Astrocyte of the hippocampus (primary cell): ENCODE data around the gene NOL3.
A peak's percentile ranks its signal among the peaks of the same experiment; 100 is the strongest.

Experiments
- DNase-seq: peaks from one replicate; pipeline ENCODE4 v3.0.0; 2011; ENCODE audit warnings: low read depth, low spot score

The NOL3 gene

GRCh38 chr16:67170949-67171649 lies 761 bp downstream of the NOL3 start:
- DNase-seq: peak; percentile 40

DNA sequence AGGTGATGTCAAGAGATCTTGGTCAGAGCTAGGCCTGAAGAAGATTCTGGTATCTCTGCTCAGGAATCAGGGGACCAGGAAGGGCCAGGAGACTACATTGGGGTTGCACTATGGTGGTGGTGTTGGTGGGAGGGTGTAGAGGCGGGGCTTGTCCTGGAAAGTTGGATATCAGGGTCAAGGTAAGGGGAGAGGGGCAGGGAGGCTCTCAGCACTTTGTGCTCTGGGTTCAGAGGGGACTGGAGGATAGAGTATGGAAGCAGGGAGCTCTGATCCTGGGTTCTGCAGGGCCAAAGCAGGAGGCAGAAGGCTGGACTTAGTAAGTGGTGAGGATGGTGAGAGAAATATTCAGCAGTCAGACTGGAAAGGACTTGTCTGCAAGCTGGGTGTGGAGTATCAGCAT lies 3.0 kb downstream of the NOL3 start:
- no peak for DNase-seq

DNA sequence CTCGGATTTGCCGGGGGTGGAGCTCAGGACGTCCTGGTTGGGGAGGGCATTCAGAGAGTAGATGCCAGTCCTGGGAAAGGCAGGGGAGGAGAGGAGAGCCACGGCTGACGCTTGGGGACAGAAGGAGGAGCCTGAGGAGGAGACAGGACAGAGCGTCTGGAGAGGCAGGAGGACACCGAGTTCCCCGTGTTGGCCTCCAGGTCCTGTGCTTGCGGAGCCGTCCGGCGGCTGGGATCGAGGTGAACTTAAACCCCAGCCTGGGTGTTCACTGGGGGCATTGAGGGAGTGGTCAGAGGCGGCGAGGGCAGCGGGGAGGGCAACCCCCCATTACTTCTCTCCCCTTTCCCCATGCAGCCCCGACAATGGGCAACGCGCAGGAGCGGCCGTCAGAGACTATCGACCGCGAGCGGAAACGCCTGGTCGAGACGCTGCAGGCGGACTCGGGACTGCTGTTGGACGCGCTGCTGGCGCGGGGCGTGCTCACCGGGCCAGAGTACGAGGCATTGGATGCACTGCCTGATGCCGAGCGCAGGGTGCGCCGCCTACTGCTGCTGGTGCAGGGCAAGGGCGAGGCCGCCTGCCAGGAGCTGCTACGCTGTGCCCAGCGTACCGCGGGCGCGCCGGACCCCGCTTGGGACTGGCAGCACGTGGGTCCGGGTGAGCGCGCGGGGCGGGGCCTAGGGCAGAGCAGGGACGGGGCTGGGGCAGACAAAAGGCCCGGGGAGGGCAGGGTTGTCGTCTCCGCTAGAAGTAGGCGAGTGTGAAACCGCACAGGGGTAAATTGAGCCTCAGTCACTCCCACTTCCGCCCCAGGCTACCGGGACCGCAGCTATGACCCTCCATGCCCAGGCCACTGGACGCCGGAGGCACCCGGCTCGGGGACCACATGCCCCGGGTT lies 3.7 kb downstream of the NOL3 start:
- DNase-seq: peak; percentile 93

DNA sequence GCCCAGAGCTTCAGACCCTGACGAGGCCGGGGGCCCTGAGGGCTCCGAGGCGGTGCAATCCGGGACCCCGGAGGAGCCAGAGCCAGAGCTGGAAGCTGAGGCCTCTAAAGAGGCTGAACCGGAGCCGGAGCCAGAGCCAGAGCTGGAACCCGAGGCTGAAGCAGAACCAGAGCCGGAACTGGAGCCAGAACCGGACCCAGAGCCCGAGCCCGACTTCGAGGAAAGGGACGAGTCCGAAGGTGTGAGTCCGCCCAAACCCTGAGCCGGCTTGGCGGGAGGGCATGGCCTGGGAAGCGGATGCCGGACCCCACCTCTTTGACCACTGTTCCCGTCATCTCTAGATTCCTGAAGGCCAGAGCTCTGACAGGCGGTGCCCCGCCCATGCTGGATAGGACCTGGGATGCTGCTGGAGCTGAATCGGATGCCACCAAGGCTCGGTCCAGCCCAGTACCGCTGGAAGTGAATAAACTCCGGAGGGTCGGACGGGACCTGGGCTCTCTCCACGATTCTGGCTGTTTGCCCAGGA lies 4.4 kb downstream of the NOL3 start:
- no peak for DNase-seq

GRCh38 chr16:67176662-67177061 lies 6.3 kb downstream of the NOL3 start:
- no peak for DNase-seq

DNA sequence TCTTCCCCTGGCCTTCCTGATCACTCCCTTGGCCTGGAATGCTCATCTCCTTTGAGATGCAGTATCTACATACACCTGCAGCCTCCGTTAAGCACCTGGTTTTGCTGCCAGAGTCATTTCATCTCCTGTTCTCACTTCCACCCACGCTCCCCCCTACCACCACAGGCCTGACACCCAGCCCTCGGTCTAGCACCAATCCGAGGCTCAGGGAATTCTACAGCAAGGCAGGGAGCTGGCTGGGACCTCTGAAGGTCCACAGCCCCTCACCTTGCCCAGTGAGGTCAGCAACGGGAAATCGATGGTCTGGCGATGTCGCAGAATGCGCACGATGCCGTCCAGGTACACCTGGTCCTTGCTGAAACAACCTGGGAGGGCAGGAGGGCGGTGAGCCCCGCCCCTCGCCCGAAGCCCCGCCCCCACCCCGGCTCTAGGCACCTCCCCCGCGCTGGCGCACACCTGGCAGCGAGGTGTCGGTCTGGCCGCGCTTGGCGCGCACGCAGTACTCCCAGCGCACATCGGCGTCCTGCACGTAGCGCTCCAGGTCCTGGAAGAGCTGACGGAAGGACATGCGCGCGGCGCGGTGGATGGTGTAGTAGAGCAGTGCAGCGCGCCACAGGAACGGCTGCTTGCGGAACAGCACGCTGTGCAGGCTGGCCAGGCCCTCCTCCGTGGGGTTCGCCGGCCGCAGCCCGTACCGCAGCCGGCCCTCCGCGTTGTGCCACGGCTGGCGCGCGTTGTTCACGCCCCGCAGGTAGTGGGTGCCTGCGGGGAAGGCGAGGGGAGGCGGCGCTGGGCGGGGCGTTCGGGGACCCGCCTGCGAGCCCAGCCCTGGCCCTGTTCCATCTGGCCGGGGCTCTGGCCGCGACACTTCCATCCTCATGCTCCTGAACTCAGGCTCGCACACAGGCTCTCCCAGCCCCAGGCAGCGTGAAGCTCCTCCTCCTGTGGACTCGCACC lies 7.7 kb downstream of the NOL3 start:
- peak; percentile 71 for DNase-seq

GRCh38 chr16:67179421-67180080 lies 9.2 kb downstream of the NOL3 start:
- no peak for DNase-seq

DNA sequence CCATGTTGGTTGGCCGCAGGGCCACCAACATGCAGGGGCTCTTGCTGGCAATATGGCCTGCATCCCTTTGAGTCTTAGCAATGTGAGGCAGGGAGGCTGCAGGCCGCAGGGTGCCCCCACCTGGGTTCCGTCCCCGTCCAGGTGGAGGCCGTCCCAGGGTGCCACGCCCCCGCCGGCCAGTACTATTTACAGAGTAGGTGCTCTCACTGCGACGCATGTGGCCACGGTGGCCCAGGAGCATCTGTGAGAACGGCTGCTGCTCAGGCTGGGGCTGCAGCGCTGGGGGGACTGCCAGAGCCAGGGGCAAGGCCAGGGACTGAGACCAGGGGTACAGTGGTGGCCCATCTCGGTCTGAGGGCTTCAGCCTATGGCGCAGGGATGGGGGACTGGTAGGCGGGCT lies 9.8 kb downstream of the NOL3 start:
- DNase-seq: no peak

DNA sequence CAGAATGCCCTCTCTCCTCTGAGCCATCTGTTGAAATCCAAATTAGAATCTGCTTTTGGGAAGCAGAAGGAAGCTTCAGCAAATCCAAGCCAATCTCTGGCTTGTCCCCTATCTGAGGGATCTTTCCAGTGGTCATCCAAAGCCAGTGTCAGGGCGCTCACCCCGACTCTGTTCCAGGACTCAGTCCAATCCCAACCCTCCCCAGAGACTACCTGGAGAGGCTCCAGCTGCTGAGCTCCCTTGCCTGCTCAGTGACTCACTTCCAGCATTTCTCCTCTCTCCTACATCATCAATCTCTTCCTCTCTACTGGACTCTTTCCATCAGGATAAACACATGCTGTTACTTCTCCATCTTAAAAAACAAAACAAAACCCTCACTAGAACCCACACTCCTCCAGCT lies 11.0 kb downstream of the NOL3 start:
- DNase-seq: peak; percentile 73

DNA sequence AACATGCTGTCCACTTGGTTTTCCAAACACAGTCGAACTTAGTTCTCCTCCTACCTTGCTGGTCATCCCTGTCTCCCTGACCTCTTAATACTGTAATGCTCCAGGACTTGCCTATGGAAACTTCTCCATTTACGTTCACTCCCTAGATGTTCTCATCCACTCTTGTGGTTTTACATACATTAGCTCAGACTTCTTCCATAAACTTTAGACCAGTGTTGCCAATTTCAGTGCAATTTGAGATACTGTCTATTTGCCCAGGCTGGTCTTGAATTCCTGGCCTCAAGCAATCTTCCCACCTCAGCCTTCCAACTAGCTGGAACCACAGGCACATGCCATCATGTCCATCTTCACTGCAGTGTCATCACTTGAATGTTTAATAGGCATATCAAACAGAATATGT lies 11.9 kb downstream of the NOL3 start:
- no peak for DNase-seq

DNA sequence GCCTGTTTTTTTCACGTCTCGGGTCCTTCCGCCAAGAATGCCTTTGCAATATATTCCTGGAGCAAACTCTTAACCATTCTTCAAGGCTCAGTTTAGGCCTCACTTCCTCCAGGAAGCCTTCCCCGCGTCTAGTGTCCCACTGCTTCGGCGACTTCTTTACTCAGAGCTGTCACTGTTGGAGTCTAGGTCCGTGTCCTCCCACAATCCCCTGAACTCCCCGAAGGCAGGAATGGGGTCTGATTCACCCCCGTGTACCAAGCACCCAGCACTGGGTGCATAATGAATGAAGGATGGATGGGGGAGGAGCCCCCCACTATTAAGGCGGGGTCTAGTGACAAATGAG lies 12.9 kb downstream of the NOL3 start:
- no peak for DNase-seq

- DNase-seq: peak; percentile 98
These were observed 13.5 kb downstream of the NOL3 start, which contains the start of gene MATCAP1 for GRCh38 chr16:67183627-67184452. MATCAP1 (minus strand) TSS chr16:67183963; CDS start chr16:67180610, 3,353 bp downstream.

DNA sequence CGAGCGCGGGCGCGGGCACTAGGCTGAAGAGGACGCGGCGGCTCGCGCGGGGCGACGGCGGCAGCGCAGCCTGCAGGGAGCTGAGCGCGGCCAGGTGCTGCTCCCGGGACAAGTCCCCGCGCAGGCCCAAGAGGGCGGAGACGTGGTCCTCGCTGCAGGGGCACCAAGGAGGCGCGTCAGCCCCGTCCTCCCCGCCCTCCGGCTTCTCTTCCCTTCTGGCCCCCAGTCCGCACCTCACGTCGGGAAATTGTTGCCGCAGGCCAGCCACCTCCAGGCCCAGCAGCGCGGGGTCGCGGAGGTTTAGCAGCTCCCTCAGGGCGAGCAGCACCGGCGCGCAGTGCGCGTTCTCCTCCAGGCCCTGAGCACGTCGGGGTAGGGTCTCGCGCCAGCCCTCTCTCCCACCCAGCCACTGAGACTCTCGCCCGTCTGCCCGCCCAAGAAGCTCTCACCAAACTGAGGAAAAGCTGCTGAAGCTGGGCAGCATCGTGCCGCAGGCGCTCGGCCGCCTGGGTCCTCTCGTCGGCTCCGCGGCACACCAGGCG lies 14.2 kb downstream of the NOL3 start:
- DNase-seq: peak; percentile 62

DNA sequence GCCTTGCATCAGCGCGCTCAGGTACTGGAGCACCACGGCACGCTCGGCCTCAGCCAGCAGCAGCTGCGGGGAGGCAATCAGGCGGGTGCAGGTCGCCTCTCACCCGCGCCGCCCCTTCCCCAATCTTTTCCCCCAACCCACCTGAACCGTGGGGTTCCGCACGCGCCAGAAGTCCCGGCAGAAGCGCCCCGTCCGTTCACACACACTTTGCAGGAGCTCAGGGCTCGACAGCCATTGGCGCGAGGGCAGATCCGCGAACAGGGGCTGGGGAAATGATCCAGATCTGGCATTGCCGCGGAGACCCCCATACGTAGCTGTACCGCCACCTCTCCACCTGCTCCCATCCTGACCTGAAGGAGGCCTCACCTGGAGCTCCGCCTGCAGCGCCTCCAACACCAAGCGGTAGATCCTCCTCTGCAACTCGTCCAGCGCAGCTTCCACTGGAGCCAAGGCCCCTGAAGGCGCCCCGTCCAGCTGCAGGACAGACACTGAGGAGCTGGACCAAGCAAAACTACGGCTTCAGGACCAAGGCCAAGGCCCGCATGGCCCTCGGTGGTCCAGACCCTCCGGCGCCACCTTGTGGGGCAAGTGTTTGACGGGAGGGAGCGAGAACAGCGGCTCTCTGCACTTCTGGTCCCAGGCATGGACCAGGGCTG lies 14.8 kb downstream of the NOL3 start:
- peak; percentile 97 for DNase-seq

GRCh38 chr16:67185651-67186134 lies 15.4 kb downstream of the NOL3 start:
- DNase-seq: no peak

DNA sequence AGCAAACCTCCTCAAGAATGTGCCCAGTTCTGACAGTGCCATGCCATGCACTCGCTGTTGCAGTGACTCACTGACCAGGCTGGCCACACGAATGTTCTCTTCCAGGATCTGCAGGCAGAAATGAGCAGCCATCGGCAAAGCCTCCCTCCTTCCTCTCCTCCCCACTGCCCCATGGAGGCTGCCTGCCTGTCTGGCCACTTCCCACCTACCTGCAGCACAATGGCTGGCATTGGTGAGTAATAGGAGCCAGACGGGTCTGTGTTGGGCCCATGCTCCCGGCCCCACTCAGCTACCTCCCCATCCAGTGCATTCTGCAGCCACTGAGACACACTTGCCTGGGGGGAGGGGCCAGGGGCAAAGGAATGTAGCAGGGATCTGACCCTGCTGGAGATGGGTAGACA lies 16.2 kb downstream of the NOL3 start:
- DNase-seq: peak; percentile 82

DNA sequence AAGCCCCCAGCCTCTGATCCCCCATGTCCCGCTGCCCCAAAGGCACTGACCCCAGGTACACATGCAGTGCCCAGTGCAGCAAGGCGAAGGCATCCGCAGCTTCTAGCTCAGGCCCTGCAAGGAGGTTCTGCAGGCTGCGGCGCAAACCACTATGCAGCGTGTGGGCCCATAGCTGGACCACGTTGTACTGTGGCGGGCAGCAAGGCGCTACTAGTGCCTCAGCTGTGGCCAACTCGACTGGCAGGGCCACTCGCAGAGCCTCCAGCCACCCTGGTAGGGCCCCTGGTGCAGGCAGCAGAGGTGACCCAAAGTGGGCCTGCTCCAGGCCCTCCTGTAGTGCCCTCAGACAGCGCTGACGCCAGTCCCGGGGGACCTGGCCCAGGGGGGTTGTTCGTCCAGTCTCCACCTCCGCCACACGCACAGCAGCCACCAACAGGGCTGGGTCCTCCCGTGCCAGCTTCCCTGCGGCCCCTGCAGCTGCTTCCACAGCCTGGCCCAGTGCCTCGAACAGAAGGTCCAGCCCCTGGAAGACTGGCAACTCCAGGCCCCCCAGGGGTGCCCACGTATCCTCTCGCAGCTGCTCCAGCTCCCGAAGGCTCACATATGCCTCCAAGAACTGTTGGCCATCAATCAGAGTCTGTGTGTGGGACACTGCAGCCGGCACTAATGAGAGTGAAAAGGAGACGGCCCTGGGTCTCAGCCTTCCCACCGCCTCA lies 17.0 kb downstream of the NOL3 start:
- DNase-seq: no peak

GRCh38 chr16:67188323-67188722 lies 18.0 kb downstream of the NOL3 start:
- no peak for DNase-seq

DNA sequence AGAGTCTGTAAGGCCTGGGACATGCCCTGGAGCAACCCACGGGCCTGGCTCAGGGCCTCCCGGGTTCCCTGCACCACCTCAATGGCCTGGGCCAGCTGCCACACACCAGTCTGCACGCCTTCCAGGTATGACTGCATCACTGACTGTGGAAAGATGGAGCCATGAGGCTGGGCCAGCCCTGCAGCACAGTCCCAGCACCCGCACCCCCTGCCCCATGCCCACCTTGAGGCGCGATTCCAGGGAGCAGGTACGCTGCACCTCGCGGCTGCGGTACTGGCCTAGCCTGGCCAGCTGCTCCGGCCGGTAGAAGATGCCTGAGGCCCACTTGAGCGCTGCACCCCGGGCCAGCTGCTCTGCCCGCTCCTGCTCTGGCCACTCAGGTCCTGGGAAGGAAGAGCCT lies 18.5 kb downstream of the NOL3 start:
- no peak for DNase-seq
